MCF 10A (cell line): ENCODE measurements around the gene SLC16A7. TPM values are rescaled to one million over a fixed set of nuclear protein-coding genes. Genes with fewer than 3 reads are reported as not detected.

ENCODE experiments used
- BruUV-seq: library from RNA; stranded (reverse); fragments of 400-500 nt; replicated peaks from 2 replicates; lab custom pipeline; 2021; lab: Mats Ljungman, UMichigan
- CTCF ChIA-PET: fragments of 300-600 bp; sonication (Branson Sonifier 250); formaldehyde crosslinking; extraction: SDS; loops from one replicate; lab custom pipeline; 2021; ENCODE audit warnings: antibody characterized with exemption, inconsistent platforms; lab: Yijun Ruan, JAX
- POLR2A ChIA-PET: fragments of 300-600, 350-650 bp; sonication (Branson Sonifier 250); formaldehyde crosslinking; extraction: SDS; loops from one replicate; lab custom pipeline; 2020; ENCODE audit warnings: antibody characterized with exemption, inconsistent platforms; lab: Yijun Ruan, JAX
- DNase-seq: peaks from one replicate; pipeline ENCODE4 v3.0.0-alpha.2; 2018; ENCODE audit not compliant: unreplicated experiment
- H3K27ac Mint-ChIP-seq: one replicate; pipeline ENCODE4 v1.8.0; 2022; ENCODE audit warnings: mild to moderate bottlenecking, low read depth, mixed read lengths; ENCODE audit not compliant: unreplicated experiment
- H3K27me3 Mint-ChIP-seq: one replicate; pipeline ENCODE4 v1.8.0; 2022; ENCODE audit warnings: mixed read lengths; ENCODE audit not compliant: insufficient read depth, unreplicated experiment
- H3K36me3 Mint-ChIP-seq: one replicate; pipeline ENCODE4 v1.8.0; 2022; ENCODE audit warnings: mild to moderate bottlenecking, moderate library complexity, mixed read lengths; ENCODE audit not compliant: insufficient read depth, unreplicated experiment
- H3K4me1 Mint-ChIP-seq: one replicate; pipeline ENCODE4 v1.8.0; 2022; ENCODE audit warnings: mixed read lengths; ENCODE audit not compliant: insufficient read depth, unreplicated experiment
- H3K4me3 Mint-ChIP-seq: one replicate; pipeline ENCODE4 v1.8.0; 2022; ENCODE audit warnings: mild to moderate bottlenecking, moderate library complexity, mixed read lengths; ENCODE audit not compliant: unreplicated experiment
- H3K9me3 Mint-ChIP-seq: one replicate; pipeline ENCODE4 v1.8.0; 2022; ENCODE audit warnings: mixed read lengths; ENCODE audit not compliant: unreplicated experiment
- CTCF ChIP-seq: fragments of 200-600 bp; IDR thresholded peaks from one replicate; pipeline ENCODE4 v1.8.0; 2022; ENCODE audit warnings: antibody characterized with exemption, mild to moderate bottlenecking; ENCODE audit not compliant: unreplicated experiment
- intact Hi-C: fragments of 100-400 bp; cut with micrococcal nuclease; formaldehyde crosslinking; loops from 2 replicates; pipeline ENCODE4 v1.14.1; 2022
- total RNA-seq: library from RNA; stranded (reverse); gene quantifications from 2 replicates; pipeline ENCODE4 v1.2.3, GENCODE V29; 2022

SLC16A7 gene
- total RNA-seq, 1 experiment from 2014 or later = 32.6 TPM

- intact Hi-C loops = loop anchor here (2.0 to 10.0 kb wide), 2 partner anchors 191 to 381 kb away; no protein-coding TSS in a partner anchor
- Mint-ChIP-seq H3K9me3 (no peaks in the 10 kb centered on the region), H3K27ac (no peak overlapping the region), H3K36me3 (no peaks in the 10 kb centered on the region), H3K27me3 (no peaks in the 10 kb centered on the region), H3K4me1 (peaks cover 27% of the 10 kb centered on the region), H3K4me3 (no peak overlapping the region)
- no peak for TF ChIP-seq CTCF
- no TSS peak for BruUV-seq
- CTCF ChIA-PET = interaction anchor here (0.7 to 1.5 kb wide), 2 partner anchors 133 to 191 kb away, joined by 3 to 4 read pairs; no protein-coding TSS in a partner anchor
- POLR2A ChIA-PET = interaction anchor here (0.6 kb wide), 1 partner anchor 9 kb away, joined by 3 read pairs; no protein-coding TSS in a partner anchor
- no peak for DNase-seq
Measured at GRCh38 chr12:59593761-59594160, 2.1 kb upstream of the SLC16A7 start.

DNA sequence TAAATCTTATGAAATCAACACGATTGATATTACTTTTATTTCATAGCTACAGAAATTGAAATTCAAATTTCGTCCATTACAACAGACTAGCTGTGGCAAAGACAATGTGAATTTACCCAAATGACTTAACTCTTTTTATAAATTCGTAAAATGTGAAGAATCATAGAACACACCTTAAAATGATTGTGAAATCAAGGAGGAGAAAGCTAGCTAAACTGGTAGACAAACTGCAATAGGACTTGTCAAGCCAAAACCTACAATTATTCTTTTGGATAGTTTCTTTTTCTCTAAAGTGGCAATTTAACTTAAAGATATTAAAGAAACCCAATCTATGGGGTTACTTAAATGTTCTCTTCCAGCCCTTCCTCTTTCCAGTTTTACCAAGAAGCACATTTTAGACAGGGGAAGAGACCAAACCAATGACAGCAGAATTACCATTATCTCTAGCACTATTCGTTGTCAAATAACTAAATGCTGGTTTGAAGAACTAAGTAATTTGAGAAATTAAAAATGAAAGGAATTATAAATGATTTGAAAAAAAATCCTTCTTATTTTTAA, 807 bp upstream of the SLC16A7 start:
- peak; percentile 8 for DNase-seq
- no peaks in the 10 kb centered on the region for H3K36me3 Mint-ChIP-seq
- peak overlapping the region; percentile 72 for H3K4me3 Mint-ChIP-seq
- intact Hi-C loops = loop anchor here (1.0 to 10.0 kb wide), 6 partner anchors 143 to 602 kb away; no protein-coding TSS in a partner anchor
- no peak for TF ChIP-seq CTCF
- ChIA-PET CTCF (interaction anchor here (0.6 to 1.5 kb wide), 5 partner anchors 150 to 261 kb away, joined by 3 to 5 read pairs (median 4); no protein-coding TSS in a partner anchor), POLR2A (interaction anchor here (0.5 to 2.8 kb wide), 14 partner anchors 31 to 213 kb away, joined by 3 to 21 read pairs (median 5); no protein-coding TSS in a partner anchor)
- BruUV-seq = no TSS peak
- H3K4me1 Mint-ChIP-seq = peaks cover 27% of the 10 kb centered on the region
- no peaks in the 10 kb centered on the region for H3K9me3 Mint-ChIP-seq
- peak overlapping the region; percentile 92 for H3K27ac Mint-ChIP-seq
- no peaks in the 10 kb centered on the region for H3K27me3 Mint-ChIP-seq

- BruUV-seq = no TSS peak
- ChIA-PET POLR2A (interaction anchor here (0.5 to 2.8 kb wide), 19 partner anchors 9 to 334 kb away, joined by 3 to 21 read pairs (median 5); no protein-coding TSS in a partner anchor), CTCF (interaction anchor here (0.6 to 1.2 kb wide), 6 partner anchors 41 to 261 kb away, joined by 3 to 4 read pairs (median 3); no protein-coding TSS in a partner anchor)
- peak overlapping the region; percentile 72 for H3K4me3 Mint-ChIP-seq
- no peak for DNase-seq
- peak overlapping the region; percentile 92 for H3K27ac Mint-ChIP-seq
- H3K27me3 Mint-ChIP-seq = no peaks in the 10 kb centered on the region
- H3K36me3 Mint-ChIP-seq = no peaks in the 10 kb centered on the region
- no peaks in the 10 kb centered on the region for H3K9me3 Mint-ChIP-seq
- peaks cover 27% of the 10 kb centered on the region for H3K4me1 Mint-ChIP-seq
- TF ChIP-seq CTCF = no peak
- intact Hi-C loops = loop anchor here (1.0 to 10.0 kb wide), 6 partner anchors 143 to 602 kb away; no protein-coding TSS in a partner anchor
Measured at GRCh38 chr12:59595565-59595882, 305 bp upstream of the SLC16A7 start.

- Mint-ChIP-seq H3K36me3 (peaks cover 4% of the 10 kb centered on the region), H3K27me3 (no peaks in the 10 kb centered on the region), H3K4me1 (peaks cover 27% of the 10 kb centered on the region), H3K9me3 (no peaks in the 10 kb centered on the region), H3K27ac (peak overlapping the region; percentile 92), H3K4me3 (peak overlapping the region; percentile 72)
- ChIA-PET POLR2A (interaction anchor here (0.5 to 1.7 kb wide), 23 partner anchors 11 to 1751 kb away, joined by 3 to 12 read pairs (median 4); partner anchors contain the start of gene CTDSP2), CTCF (interaction anchor here (0.6 to 0.7 kb wide), 3 partner anchors 252 to 1472 kb away, joined by 3 to 6 read pairs (median 4); no protein-coding TSS in a partner anchor)
- DNase-seq = peak; percentile 94
- intact Hi-C loops = loop anchor here (1.0 to 10.0 kb wide), 7 partner anchors 101 to 897 kb away; no protein-coding TSS in a partner anchor
- no peak for TF ChIP-seq CTCF
- no TSS peak for BruUV-seq
Measured at GRCh38 chr12:59597385-59597781, 1.6 kb downstream of the SLC16A7 start.
